Panc1 (cell line): ENCODE measurements around the gene NTF4.

ENCODE experiments used
- CTCF ChIP-seq: fragments of 450-650 bp; IDR thresholded peaks from 2 replicates; pipeline ENCODE4 v1.5.1; 2017; ENCODE audit warnings: mild to moderate bottlenecking
- REST ChIP-seq, 2 experiments: IDR thresholded peaks; 2 replicates each; pipeline ENCODE4 v1.6.1; 2011 to 2012; ENCODE audit warnings: low read depth in 2 of 2, control low read depth in 1 of 2, low read length in 1 of 2, mild to moderate bottlenecking in 1 of 2, moderate library complexity in 1 of 2; ENCODE audit not compliant: insufficient read depth in 1 of 2

GRCh38 chr19:49017041-49017665 lies 47.5 kb downstream of the NTF4 start, which contains the start of gene LHB:
- TF ChIP-seq CTCF (no peak), REST (IDR thresholded peaks at IDR 0.05; ENCODE audit: insufficient read depth in 1 of 2, low read depth in 2 of 2, low read length in 1 of 2) (no peak)
